Upper lobe of left lung (tissue), 6 donors: ENCODE results near the gene VEPH1. TPM values are rescaled to one million over a fixed set of nuclear protein-coding genes. Genes with fewer than 3 reads are reported as not detected.

Experiments
- ATAC-seq, 2 donors: fragments of 200-7000 bp; cut with Tn5 transposase; one replicate each; pipeline ENCODE4 v1.9.1; 2022; ENCODE audit warnings: mild to moderate bottlenecking in 2 of 2, moderate library complexity in 2 of 2; ENCODE audit not compliant: low FRiP score in 2 of 2
- DNase-seq, 2 donors: peaks; one replicate each; pipeline ENCODE4 v3.0.0-alpha.2; 2019 to 2020
- H3K27ac ChIP-seq, 4 donors: fragments of 200-600 bp; sonication (generic); one replicate each; pipeline ENCODE4 v1.5.1; 2016 to 2019
- H3K27me3 ChIP-seq, 4 donors: fragments of 200-600 bp; sonication (generic); one replicate each; pipeline ENCODE4 v1.5.1; 2017 to 2019
- H3K36me3 ChIP-seq, 4 donors: fragments of 200-600 bp; sonication (generic); one replicate each; pipeline ENCODE4 v1.5.1; 2016 to 2019
- H3K4me1 ChIP-seq, 4 donors: fragments of 200-600 bp; sonication (generic); one replicate each; pipeline ENCODE4 v1.5.1; 2018 to 2019
- H3K4me3 ChIP-seq, 4 donors: fragments of 200-600 bp; sonication (generic); one replicate each; pipeline ENCODE4 v1.5.1; 2017 to 2019; ENCODE audit warnings: mild to moderate bottlenecking in 2 of 4, moderate library complexity in 1 of 4
- H3K9me3 ChIP-seq, 4 donors: fragments of 200-600 bp; sonication (generic); one replicate each; pipeline ENCODE4 v1.5.1; 2018 to 2019
- EP300 ChIP-seq, 4 donors: sonication (generic); formaldehyde crosslinking; IDR thresholded peaks; one replicate each; pipeline ENCODE4 v1.5.1; 2017; ENCODE audit warnings: antibody characterized with exemption in 4 of 4, control low read depth in 2 of 4
- POLR2A ChIP-seq, 4 donors: fragments of 450-650 bp; IDR thresholded peaks; one replicate each; pipeline ENCODE4 v1.5.1; 2016 to 2017; ENCODE audit warnings: antibody characterized with exemption in 4 of 4, mild to moderate bottlenecking in 2 of 4
- POLR2AphosphoS5 ChIP-seq, 2 donors: sonication (generic); formaldehyde crosslinking; IDR thresholded peaks; one replicate each; pipeline ENCODE4 v1.5.1; 2017; ENCODE audit warnings: antibody characterized with exemption in 2 of 2
- WGBS, 2 donors: methylation state at CpG; one replicate each; pipeline ENCODE4 v1.1.5; 2017 to 2018; 5-methylcytosine and 5-hydroxymethylcytosine counted together
- total RNA-seq, 6 donors: library from RNA; depleted of rRNA in 4 of 6; stranded (reverse); fragments of >200 nt in 4 of 6; gene quantifications; one replicate each; pipeline versions ENCODE4 v1.1.0 to v1.2.1, GENCODE V29; 2016 to 2021
- TF ChIP-seq, protein P1 (sequence below), 6 experiments: fragments of 450-650 bp in 4 of 6; fragments of 200-600 bp in 2 of 6; sonication (generic) in 2 of 6; IDR thresholded peaks; one replicate each; pipeline ENCODE4 v1.5.1; 2016 to 2019; ENCODE audit warnings: antibody characterized with exemption in 6 of 6
- donor health status: DM: no; HTN: no; CAD: no; lungs with moderate emphysema.
- donor health status: DM: no; HTN: yes; CAD: no; lungs with severe emphysema.

The VEPH1 gene
- total RNA-seq, 6 donors from 2014 or later = 78.6 to 229 (median 178) TPM

GRCh38 chr3:157306502-157306901 lies 196.7 kb downstream of the VEPH1 start:
- 66 to 80% methylated on average over 2 of the region's 2 CpGs for WGBS, 2 donors
- no peaks in the 10 kb centered on the region for H3K27me3 ChIP-seq
- H3K27ac ChIP-seq = no peak overlapping the region
- H3K36me3 ChIP-seq = no peaks in the 10 kb centered on the region
- ATAC-seq = no peak
- no peak for DNase-seq
- TF ChIP-seq POLR2AphosphoS5 (IDR thresholded peaks at IDR 0.05) (no peak), POLR2A (IDR thresholded peaks at IDR 0.05) (no peak), EP300 (IDR thresholded peaks at IDR 0.05) (no peak)
- TF ChIP-seq, protein P1, sequence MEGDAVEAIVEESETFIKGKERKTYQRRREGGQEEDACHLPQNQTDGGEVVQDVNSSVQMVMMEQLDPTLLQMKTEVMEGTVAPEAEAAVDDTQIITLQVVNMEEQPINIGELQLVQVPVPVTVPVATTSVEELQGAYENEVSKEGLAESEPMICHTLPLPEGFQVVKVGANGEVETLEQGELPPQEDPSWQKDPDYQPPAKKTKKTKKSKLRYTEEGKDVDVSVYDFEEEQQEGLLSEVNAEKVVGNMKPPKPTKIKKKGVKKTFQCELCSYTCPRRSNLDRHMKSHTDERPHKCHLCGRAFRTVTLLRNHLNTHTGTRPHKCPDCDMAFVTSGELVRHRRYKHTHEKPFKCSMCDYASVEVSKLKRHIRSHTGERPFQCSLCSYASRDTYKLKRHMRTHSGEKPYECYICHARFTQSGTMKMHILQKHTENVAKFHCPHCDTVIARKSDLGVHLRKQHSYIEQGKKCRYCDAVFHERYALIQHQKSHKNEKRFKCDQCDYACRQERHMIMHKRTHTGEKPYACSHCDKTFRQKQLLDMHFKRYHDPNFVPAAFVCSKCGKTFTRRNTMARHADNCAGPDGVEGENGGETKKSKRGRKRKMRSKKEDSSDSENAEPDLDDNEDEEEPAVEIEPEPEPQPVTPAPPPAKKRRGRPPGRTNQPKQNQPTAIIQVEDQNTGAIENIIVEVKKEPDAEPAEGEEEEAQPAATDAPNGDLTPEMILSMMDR (IDR thresholded peaks at IDR 0.05) = no peak
- no peaks in the 10 kb centered on the region for H3K9me3 ChIP-seq
- H3K4me1 ChIP-seq = no peaks in the 10 kb centered on the region
- H3K4me3 ChIP-seq = no peak overlapping the region

- ATAC-seq = no peak
- TF ChIP-seq POLR2A (IDR thresholded peaks at IDR 0.05) (no peak), POLR2AphosphoS5 (IDR thresholded peaks at IDR 0.05) (no peak), EP300 (IDR thresholded peaks at IDR 0.05) (no peak)
- TF ChIP-seq, protein P1 (IDR thresholded peaks at IDR 0.05) = no peak
- WGBS, 2 donors = 84 to 86% methylated on average over 4 of the region's 4 CpGs
- Histone ChIP-seq H3K9me3 (no peaks in the 10 kb centered on the region), H3K36me3 (no peaks in the 10 kb centered on the region), H3K4me3 (no peak overlapping the region), H3K4me1 (no peaks in the 10 kb centered on the region), H3K27ac (no peak overlapping the region), H3K27me3 (no peaks in the 10 kb centered on the region)
- peak in 1 of 2 donors; percentile 18 for DNase-seq
Measured at GRCh38 chr3:157305392-157305791, 197.8 kb downstream of the VEPH1 start.

GRCh38 chr3:157301755-157302154 lies 201.5 kb downstream of the VEPH1 start:
- Histone ChIP-seq H3K36me3 (no peaks in the 10 kb centered on the region), H3K27ac (no peak overlapping the region), H3K4me3 (no peak overlapping the region), H3K4me1 (no peaks in the 10 kb centered on the region), H3K9me3 (no peaks in the 10 kb centered on the region), H3K27me3 (no peaks in the 10 kb centered on the region)
- TF ChIP-seq, protein P1 (IDR thresholded peaks at IDR 0.05) = no peak
- TF ChIP-seq POLR2A (IDR thresholded peaks at IDR 0.05) (no peak), EP300 (IDR thresholded peaks at IDR 0.05) (no peak), POLR2AphosphoS5 (IDR thresholded peaks at IDR 0.05) (no peak)
- no peak for ATAC-seq
- no peak for DNase-seq
- 69 to 86% methylated on average over 2 of the region's 2 CpGs for WGBS, 2 donors

- H3K9me3 ChIP-seq = no peaks in the 10 kb centered on the region
- no peak for DNase-seq
- no peaks in the 10 kb centered on the region for H3K36me3 ChIP-seq
- no peak overlapping the region for H3K4me3 ChIP-seq
- no peaks in the 10 kb centered on the region for H3K27me3 ChIP-seq
- ATAC-seq = no peak
- H3K27ac ChIP-seq = no peak overlapping the region
- WGBS, 2 donors = 80 to 86% methylated on average over 9 of the region's 9 CpGs
- TF ChIP-seq POLR2A (IDR thresholded peaks at IDR 0.05) (no peak), POLR2AphosphoS5 (IDR thresholded peaks at IDR 0.05) (no peak), EP300 (IDR thresholded peaks at IDR 0.05) (no peak)
- TF ChIP-seq, protein P1 (IDR thresholded peaks at IDR 0.05) = no peak
- no peaks in the 10 kb centered on the region for H3K4me1 ChIP-seq
Measured at GRCh38 chr3:157300981-157301663, 202.1 kb downstream of the VEPH1 start.

DNA sequence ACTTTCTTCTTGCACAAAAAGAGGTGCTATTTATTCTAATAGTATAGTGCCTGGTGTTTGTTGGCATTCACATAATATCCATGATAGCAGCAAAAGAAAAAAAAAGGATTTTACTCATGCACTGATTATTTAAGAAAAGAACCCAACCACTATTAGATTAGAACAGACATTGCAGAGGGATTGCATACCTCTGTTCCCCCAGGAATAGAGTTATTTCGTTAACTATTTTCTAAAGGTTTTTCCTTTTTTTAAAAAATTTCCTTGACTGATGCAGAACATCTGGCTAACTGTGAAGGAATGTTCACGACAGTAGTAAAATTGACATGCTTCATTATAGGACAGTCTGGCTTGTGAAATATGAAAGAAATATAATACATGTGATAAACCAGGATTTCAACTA lies 203.1 kb downstream of the VEPH1 start:
- Histone ChIP-seq H3K4me3 (no peak overlapping the region), H3K4me1 (no peaks in the 10 kb centered on the region), H3K27ac (no peak overlapping the region), H3K9me3 (no peaks in the 10 kb centered on the region), H3K36me3 (no peaks in the 10 kb centered on the region), H3K27me3 (no peaks in the 10 kb centered on the region)
- TF ChIP-seq POLR2AphosphoS5 (IDR thresholded peaks at IDR 0.05) = no peak
- TF ChIP-seq, protein P1 (IDR thresholded peaks at IDR 0.05) = no peak
- TF ChIP-seq EP300 (IDR thresholded peaks at IDR 0.05) = no peak
- TF ChIP-seq POLR2A (IDR thresholded peaks at IDR 0.05) = no peak
- ATAC-seq (no peak), DNase-seq (no peak)
- WGBS, 2 donors = 78 to 79% methylated on average over 2 of the region's 2 CpGs
